Measurements from ENCODE around the gene CPN2.

The CPN2 gene

DNA sequence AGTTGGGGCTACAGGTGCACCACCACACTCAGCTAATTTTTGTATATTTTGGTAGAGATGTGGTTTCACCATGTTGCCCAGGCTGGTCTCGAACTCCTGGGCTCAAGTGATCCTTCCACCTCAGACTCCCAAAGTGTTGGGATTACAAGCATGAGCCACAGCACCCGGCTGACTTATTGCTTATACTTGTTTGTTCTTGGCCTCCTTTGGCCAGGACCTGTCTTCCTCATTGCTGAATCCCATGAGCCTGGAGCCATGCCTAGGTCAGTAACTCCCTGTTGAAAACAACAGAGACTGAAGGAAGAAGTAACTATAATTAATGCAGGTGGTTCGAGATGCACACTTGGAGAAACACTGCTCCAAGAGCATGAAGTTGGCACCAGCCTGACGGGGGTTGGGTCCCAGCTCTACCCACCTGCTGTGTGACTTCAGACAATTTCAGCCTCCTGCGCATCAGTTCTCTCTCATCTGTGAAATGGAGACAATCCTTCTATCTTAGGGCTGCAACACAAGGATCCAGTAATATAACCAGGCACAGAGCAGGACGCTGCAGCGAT, 38.9 kb downstream of the CPN2 start:
- no peak for DNase-seq

DNA sequence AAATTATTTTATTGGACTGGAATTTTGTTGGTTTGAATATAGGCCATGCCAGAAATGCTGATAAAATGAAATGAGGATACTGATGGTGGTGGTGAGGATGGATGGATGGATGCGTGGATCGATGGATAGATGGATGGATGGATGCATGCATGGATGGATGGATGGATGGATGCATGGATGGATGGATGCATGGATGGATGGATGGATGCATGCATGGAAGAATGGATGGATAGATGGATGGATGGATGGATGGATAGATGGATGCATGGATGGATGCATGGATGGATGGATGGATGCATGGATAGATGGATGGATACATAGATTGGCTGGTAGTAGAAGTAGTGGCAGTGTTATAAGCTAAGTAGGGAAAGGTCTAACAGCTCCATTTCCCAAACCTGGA, 40.1 kb downstream of the CPN2 start:
- DNase-seq: no peak

DNA sequence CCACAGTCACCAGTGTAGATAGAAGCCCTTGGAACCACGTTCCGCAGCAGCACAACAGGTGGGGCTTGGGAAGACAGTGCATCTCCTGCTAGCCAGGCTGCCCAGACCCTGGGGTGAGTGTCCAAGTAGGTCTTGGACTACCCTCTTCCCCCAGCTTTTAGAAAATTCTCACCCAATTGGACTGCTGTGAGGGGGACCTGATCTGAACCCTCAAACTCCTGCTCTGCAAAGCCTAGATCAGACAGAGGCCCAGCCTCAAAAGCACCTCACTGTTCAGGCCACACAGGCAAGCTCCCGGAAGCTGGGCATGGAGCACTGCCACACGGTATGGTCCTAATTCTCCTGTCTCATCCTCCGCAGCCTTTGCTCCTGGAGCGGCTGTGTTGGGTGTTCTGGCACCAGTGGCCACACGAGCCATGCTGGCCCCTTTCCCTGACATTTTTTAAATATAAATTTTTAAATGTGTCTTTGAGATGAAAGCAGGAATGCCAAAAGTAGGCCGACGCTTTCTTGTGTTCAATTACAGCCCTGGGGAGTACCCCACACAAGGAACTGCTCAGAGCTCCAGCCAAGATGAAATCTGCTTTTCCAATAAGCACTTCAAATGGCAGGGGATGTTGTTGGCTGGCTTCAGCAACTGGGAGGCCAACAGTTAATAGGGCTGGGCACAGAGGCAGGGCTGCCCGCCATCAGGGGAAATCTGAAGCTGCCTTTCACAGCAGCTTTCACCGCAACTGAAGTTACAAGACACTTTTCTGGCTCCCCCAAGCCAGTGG, 40.9 kb downstream of the CPN2 start:
- no peak for DNase-seq

DNA sequence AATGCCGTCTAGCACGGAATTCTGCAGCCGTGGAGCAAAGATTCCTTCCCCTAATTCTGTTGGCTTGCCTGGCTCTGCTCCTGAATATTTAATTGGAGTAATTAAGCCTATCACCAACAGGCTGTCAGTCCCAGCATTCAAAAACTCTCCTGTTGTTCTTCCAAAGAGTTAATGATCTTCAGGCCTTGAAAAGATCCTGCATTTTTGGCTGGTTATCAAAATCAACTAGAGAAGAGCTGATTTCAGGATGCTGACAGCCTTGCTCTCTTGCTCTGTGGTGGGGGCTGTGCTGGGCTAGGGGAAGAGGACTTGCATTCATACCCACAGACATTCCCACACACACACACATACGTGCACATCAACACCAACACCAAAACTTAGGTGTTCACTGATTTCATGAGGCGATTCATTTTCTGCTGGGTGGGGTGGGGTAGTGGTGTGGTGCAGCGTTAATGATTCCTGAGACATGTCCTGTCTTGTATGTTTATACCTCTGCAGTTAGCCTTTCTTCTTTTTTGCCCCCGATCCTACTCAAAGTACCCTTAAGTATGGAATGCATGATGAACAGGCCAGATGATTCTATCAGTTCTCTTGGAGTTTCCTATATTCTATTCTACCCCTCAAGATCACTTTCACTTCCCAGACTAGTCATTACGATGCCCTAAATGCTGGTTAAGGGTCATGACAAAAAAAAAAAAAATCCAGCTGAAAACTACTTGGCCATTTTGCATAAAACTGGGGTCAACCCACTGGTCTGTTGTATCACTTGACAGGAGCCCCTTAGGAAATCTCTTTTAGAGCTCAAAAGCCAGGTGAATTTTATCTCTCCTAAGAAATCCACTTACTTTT, 42.3 kb downstream of the CPN2 start:
- DNase-seq: no peak

DNA sequence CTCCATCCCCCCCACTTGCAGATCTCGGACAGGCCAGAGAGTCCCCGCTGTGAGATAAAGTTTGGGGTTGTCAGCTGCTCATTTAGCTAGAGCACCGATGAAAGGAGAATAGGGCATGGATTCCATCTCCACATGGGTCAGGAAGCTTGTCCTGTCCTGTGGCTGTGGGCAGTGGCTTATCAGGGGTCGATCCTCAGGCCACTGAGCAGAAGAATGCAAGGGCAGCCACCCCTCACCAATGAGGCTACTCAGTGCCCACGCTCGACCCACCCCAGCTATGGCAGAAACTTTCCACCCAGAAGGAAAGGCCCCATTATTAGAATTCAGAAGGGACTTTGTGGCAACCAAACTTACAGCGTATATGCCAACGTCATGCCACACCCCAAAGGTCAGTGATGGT, 43.3 kb downstream of the CPN2 start:
- no peak for DNase-seq

DNA sequence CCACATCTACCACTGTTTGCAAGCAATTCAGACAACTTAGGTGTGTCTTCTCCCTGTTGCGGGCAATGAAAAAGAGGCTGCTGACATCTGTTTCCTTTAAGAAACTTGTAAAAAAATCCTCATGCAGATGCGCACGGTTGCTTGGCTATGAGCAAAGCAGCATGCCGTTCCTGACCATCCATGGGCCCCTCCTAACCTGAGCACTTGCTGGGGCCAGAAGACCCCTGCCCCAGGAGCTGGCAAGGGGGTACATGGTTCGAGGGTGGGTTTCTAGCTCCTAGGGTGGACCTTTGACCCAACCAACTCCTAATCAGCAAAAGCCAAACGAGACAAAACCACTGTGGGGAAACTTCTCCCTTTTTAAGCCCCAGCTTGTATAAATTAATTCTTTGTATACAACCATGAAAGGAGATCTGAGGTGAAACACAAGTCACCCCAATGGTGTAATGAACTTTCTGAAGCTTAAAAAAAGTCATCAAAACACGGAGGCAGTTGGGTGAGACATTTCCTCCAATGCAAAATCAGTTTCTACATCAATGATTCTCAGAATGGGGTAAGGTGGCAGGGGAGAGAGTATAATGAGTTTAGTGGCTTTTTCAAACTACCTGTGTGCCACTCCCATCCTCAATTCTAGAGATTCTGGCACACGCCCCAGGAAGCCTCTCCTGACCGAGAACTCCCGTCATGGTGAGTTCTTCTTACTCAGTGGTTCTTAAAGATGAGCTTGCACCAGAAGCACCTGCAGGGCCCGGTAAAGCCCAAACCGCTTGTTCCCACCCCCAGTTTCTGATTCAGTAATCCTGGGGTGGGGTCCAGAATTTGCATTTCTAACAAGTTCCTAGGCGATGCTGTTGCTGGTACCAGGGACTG, 44.1 kb downstream of the CPN2 start:
- no peak for DNase-seq

DNA sequence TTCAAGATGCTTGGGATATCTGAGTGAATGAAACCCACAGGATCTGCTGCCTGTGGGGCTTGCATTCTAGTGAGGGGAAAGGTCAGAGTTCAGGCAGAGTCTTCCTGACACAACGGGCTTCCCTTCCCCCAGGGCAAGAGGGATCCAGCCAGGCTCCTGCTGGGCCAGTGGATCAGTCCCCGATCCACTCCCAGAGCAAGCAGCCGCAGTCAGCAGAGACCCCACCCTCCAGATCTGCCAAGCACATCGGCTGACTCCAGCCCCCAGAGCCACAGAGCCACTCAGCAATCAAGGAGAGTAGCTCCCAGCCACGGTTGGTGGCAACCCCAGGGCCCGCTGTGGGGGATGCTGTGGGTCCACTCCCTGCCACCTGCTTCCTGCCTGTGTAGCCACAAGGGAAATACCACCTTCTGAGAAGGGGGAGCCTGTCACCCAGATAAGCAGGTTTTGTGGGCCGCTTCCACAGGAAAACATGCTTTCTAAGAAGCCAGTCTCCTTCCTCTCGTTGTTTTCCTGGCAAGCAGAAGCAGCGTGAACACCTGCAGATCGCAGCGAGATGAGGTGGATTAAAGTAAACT, 44.9 kb downstream of the CPN2 start:
- peak; percentile 37 for DNase-seq

DNA sequence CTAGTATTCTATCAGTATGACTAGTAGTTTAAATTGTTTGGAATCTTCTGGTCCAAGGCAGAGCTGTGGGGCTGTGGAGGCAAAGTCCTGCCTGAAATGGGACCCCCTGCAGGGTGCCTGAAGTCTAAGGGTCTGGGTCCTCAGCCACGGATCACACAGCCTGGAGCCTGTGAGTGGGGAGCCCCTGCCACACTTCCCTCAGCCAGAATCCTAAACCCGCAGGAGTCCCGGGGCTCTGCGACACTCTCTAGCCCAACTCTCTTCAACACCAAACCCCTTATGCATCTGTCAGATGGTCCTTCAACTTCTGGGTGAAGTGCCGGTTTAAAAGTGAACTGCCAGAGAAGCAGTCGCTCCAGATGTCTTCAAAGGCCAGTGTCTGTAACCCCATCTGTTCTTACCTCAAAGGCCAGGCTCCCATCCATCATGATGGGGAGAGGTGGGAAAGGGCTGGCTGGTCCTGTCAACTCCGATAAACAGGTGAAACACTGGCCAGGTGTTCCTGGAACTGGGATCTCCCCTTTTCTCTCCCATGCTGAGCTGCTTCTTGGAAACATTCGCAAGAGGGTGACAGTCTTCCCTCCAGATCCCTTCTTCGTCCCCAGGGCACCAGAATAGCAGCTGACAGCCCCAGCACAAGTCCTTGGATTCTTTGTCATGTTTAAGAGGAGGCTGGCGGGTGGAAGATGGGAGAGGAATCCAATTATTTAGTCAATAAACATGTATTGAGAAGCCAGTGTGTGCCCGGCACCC, 45.6 kb downstream of the CPN2 start:
- DNase-seq: no peak

DNA sequence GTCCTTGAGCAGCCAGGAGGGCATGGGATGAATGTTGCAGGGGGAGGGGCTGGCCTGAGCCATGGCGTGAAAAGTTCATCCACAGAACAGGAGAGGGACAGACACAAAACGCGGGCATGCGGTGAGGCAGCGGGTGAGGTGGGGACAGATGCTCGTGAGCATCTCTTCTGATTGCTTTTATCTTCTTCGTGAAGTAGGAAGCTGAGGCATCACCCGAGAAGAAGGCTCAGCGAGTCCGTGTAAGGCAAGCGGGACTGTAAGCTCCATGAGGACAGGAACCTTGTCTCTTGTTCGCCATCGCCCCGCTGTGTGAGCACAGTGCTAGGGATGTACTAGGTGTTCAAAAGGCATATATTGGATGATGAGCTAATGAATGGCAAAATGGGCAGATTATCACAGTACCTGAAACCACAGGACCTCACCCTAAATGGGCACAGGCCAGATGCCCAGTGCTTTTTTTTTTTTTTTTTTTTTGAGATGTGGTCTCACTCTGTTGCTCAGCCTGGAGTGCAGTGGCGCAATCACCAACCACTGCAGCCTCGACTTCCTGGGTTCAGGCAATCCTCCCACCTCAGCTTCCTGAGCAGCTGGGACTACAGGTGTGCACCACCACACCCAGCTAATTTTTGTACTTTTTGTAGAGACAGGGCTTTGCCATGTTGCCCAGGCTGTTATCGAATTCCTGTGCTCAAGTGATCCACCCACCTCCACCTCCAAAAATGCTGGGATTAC, 46.8 kb downstream of the CPN2 start:
- no peak for DNase-seq

DNA sequence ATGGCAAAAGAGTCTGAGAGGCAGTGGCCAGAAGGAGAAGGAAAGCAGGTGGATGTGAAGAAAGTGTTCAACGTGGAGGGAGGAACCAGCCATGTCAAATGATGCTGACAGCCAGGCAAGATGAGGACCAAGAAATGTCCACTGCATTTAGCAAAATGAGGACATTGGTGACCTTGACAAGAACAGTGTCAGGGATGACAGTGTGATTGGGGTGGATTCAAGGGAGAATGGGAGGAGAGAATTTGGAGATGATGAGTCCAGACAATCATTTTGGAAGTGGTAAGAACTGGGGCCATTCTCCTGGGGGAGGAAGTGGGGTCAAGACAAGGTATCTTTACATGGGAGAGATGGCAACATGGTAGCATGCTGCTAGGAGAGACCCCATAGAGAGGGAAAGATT, 47.4 kb downstream of the CPN2 start:
- DNase-seq: no peak

DNA sequence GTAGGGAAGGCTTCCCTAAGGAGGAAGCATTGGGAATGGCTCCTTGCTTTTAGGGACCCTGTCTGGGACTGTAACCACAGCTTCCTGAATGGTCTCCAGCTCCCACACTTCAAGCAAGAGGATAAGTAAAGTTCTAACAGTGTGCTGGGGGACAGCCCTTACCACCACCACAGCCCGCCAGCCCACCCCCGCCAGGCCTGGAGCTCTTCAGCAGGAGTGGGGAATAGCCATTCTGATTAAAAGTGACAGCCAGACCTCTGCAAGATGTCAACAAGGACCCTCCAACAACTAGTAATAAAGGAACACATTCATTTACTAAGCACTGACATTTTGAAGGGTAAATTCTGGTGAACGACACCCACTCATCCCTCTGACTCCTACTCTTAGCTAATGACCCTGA, 49.4 kb downstream of the CPN2 start:
- no peak for DNase-seq

DNA sequence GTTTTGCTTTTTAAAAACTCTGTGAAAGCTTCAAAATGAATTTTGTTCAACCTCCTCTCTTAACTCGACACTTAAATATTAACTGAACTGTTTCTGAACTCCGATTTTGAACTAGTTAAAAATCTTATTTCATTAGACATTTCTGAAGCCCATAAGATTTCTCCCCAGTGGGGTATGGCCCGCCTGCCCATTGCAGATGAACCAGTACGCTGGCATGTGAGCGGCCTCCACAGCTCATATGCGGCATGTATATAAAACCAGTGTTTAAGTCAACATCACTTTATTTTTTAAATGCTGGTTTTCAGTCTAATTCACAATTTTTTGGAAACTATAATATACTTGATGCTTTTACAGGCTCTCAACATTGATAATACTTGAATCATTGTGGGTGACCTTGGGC, 50.2 kb downstream of the CPN2 start:
- no peak for DNase-seq

DNA sequence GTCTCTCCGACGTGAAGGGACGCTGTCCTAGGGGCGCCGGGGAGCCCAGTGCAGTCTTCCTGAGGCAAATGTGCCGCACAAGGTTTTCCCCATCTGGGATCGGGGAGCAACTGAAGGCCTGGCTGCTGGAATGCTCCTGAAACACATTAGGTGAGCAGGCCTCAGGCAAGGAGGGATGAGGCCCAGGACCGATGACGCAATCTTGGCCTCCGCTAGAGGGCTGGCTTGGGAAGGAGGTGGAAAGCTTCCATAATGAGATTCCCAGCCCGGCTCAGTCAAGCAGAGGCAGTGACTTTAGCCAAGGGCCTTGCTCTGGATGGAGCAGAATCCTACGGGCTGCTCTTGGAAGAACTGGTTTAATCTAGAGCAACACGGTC, 50.8 kb downstream of the CPN2 start:
- DNase-seq: no peak

DNA sequence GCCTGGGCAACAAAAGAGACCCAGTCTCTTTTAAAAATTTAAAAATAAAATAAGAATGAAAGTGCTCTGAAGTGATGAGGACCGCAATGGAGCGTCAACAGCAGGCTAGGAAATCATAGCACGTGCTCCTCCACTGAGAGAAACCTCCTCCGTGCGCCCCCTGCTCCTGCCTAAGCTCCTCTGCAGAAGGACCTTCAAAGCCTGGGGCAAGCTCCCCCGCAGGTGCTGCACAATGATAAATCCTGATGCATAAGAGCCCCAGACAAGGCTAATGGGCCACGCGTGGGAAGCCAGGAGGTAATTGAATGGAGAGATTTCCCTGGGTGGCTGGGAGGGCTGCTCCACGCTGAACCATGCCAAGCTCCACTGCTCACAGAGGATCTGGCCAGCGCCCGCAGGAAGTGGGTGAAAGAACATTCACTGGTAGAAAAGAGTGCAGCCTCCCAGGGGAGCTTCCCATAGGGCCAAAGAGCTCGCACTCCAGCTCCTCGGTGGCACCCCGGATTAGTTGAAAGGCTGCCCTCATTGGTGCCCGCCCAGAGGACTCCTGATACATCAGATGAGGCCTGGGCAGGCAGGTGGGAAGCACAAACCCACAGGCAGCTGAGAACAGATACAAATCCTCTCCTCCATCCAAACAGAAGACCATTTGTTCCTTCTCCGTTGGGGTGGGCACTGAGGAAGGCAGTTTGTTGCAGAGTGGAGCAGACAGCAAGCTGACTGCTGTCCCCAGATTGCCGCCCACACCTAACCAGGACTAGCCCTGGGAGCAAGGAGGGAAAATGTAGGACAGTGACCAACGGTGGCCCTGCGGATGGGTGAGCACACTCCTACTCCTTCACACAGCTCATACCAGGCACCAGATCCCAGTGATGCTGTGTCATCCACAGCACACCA, 52.5 kb downstream of the CPN2 start:
- peak; percentile 24 for DNase-seq

DNA sequence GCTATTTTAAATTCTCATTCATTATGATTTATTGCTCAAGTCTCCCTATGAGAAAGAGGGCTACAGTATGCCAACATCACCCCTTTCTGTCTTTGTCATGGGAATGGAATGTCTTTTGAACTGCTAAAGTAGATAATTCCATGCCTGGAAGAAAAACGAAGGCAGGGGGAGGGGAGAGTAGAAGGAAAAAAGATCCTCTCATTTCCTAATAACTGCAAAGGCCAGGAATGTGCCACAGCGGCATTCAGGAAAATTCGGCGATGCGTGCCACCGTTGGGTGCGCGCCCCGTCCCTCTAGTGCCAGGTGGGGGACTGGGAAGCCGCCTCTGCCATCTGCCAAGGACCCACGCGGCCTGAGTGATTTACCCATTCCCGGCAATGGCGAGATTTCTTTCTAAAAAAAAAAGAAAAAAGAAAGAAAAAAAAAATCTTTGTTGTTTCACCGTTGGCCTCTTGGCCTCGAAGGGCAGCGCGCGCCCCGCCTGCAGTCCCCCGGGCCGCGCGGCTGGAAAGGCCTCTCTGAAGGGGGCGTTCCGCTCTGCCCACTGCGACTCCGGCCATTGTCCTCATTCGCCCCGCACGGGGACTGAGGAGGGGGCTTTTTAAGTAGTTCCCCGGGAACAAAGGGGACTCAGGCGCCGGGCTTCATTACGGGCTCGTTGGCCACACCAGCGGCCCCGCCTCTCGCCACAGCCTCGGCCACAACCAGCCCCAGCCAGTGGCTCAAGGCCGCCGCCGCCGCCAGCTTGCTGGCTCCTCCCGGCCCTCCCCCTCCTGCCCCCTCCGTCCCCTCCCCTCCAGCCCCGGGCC, 54.5 kb downstream of the CPN2 start:
- DNase-seq: no peak

DNA sequence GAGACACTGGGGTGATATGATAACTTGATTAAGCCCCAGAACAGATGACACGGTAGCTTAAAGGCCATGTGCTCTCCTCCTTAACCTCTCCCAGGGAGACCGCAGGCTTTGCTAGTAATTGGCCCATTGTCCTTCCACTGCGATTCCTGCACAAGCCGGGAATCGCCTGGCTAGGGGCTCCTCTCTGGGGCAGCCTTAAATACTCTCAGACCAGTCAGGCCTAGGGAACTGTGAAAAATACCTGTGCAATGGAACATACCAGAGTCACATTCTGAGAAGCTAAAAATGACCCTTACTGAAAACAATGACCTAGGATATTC, 56.3 kb downstream of the CPN2 start:
- no peak for DNase-seq

DNA sequence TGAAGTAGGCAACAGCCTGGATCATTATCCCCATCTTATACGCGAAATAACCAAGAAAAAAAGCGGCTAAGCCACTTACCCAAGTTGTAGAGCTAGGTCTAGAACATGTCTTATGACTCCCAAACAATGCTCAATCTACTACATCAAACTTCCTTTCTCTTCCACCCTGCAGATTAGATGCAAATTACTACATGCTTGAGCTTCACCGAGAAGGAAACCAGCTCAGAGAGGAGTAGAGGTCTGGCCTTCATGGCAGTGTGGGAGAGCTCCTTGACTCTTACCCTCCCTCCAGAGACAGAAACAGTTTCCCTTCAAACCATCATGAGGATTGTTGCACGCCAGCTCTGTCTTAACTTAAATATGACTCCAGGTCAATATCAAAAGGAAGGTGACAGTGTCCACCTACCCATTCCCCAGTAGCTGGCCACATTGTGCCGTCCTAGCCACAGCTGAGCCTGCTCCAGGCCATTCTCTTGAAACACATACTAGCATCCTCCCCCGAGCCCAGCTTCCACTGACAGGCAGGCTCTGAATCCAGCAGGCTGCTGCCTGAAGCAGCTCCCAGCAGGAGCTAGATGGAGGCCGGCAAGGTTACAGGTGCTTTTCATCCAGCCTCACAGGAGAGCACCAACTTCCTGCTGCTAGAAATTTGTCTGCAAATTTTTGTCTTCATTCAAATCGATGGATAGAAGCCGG, 56.8 kb downstream of the CPN2 start:
- DNase-seq: no peak

DNA sequence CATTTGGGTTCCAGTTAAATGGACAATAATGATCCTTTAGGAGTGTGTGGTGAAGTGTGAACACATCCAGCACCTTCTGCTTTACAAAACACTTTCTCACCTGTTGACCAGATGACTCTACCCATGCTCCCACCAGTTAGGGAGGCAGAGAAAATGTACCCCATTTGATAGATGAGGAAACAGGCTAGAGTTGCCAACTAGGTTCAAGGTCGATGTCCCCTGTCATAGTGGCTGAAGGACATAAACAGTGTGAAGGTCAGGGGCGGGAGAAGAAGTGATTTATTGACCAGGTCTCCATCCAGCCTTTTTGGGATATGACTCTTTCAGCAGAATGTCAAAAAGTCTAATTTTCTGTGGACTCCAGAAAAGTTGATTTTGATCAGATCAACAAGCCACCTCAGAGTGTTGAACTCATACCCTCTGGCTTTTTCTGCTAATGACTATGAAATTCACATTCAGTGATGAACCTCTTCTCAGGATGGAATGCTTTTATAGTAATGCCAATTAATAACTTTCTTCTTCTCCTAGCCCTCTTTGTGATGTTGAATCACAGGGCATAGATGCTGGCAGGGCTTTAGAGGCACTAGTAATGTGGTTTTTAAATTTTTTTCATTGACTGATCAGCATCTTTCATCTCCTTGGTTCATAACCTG, 57.5 kb downstream of the CPN2 start:
- DNase-seq: no peak

All from NCI-H1092 treated with DMSO at 0.1 percent for 48 hours (cell line).